ENCODE measurements around the gene HIRA. TPM values are rescaled to one million over a fixed set of nuclear protein-coding genes. Genes with fewer than 3 reads are reported as not detected.

Gene HIRA
- total RNA-seq, 5 donors from 2014 or later (not counting 1 experiment from before 2014, with no cell fraction given): 24.4 to 31.4 (median 29.2) TPM

DNA sequence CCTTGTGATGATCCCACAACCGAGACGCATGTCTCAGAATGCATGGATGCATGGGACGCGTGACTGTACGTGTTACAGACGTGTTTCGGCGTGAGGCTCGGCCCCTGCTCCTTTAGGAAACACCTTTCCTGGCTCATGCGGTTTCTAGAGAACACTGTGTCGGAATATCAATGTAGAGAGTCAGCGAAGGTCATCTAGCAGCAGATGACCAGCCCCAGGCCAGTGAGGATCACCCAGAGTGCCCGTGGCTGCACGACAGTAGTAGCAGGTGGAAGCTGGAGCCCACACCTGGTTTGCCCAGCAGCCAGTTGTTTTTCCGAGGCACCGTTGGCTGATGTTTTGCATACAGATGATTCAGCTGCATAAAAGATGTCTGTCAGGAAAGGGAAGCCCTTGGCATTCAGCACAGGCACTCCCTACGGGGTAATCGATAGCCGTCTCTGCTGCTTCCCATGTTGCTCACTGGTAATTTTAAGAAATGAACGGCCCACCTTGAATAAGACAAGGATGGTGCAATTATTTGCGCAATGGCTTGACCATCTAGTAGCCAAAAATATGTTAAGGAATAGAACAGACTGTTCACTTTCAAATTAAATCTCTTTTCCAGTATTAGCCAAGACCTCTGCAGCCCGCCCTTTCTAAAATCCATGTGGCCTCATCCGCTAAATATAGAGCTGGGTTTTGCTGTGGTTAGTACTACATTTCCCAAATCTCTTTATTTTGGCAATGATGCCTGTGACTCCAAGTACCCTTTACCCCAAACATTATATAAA lies 138.9 kb downstream of the HIRA start:
- H3K27ac ChIP-seq (ENCODE audit: low read length): no peak overlapping the region
- peaks cover 12 to 24% of the 10 kb centered on the region in 2 donors for H3K27me3 Mint-ChIP-seq
- H3K4me3 ChIP-seq (ENCODE audit: control insufficient read depth in 1 of 2, extremely low read depth in 1 of 2, low read length in 1 of 2): peak overlapping the region; percentile 68 to 84
- no peaks in the 10 kb centered on the region for H3K36me3 ChIP-seq (ENCODE audit: control insufficient read depth in 2 of 2, extremely low read depth in 1 of 2, insufficient read depth in 1 of 2, low read length in 1 of 2)
- peaks cover 14 to 27% (median 23%) of the 10 kb centered on the region in 3 donors for H3K4me1 Mint-ChIP-seq
- ChIA-PET POLR2A (interaction anchor here in 1 of 2 donors (0.6 kb wide), 1 partner anchor 910 kb away, joined by 3 read pairs; no protein-coding TSS in a partner anchor), CTCF (no interaction called here)
- peak overlapping the region in 1 of 2 donors; percentile 58 for H3K27ac Mint-ChIP-seq
- no peaks in the 10 kb centered on the region for H3K36me3 Mint-ChIP-seq
- DNase-seq (no peak), ATAC-seq (replicated peaks in 1 of 4) (no peak)
- no peaks in the 10 kb centered on the region for H3K9me3 ChIP-seq
- peak overlapping the region; percentile 83 to 89 (median 85) for H3K4me3 Mint-ChIP-seq
- H3K4me1 ChIP-seq (ENCODE audit: control insufficient read depth in 1 of 2, extremely low read depth in 1 of 2, insufficient read depth in 2 of 2, low read length in 2 of 2): peaks cover 5 to 19% of the 10 kb centered on the region in 2 experiments
- no peaks in the 10 kb centered on the region for H3K9me3 Mint-ChIP-seq
- WGBS (ENCODE audit: insufficient coverage): 66% methylated on average over 19 of the region's 23 CpGs
- H3K27me3 ChIP-seq (replicated peaks in 1 of 2; ENCODE audit: control insufficient read depth in 2 of 2, extremely low read depth in 1 of 2, insufficient read depth in 2 of 2, low read length in 1 of 2): peaks cover 0 to 25% of the 10 kb centered on the region in 2 experiments

DNA sequence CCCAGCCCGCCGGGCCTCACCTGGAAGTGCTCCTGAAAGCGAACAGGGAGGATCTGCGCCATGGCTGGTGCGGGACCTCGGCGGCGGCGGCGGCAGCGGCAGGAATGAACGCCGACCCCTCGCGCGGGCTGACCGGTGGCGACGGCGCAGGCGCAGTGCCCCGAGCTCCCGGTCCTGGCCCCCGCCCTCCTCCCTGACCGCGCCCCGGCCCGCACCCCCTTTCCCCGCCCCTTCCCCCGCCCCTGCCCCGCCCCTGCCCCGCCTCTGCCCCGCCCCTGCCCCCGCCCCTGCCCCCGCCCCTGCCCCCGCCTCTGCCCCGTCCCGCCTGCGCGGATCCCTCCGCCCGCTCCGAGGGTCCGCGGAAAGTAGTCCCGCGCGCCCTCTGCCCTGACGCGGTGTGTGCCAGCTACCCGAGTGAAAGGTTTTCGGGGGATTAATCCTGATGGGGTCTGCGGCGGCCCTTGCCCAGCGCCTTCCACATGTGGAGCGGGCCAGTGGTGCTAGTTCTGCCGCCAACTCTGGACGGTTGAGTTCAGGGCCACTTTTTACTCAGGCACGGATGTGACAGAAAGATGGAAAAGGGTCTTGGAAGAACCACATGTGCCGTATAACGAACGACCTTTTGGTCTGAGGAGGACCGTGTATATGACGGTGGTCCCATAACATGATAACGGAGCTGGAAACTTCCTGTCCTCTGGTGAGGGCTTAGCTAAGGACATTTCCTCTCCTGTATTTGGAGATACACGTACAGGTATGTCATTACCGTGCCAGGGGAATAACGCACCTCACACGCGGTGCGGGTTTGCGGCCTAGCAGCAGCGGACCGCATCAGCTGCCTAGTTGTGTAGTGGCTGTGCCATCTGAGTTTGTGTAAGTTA lies 139.7 kb downstream of the HIRA start, which contains the start of gene CLTCL1:
CLTCL1 (minus strand) TSS at position 140 of the 878 bp plus-strand sequence; CDS start at position 62, 78 bp downstream.
- ChIA-PET POLR2A (interaction anchor here in 1 of 2 donors (0.6 kb wide), 1 partner anchor 14 kb away, joined by 12 read pairs; no protein-coding TSS in a partner anchor), CTCF (interaction anchor here in 1 of 2 donors (0.6 kb wide), 1 partner anchor 42 kb away, joined by 3 read pairs; no protein-coding TSS in a partner anchor)
- Mint-ChIP-seq H3K4me1 (peaks cover 14 to 27% (median 23%) of the 10 kb centered on the region in 3 donors), H3K4me3 (peak within 1 kb of the TSS; percentile 85 to 89 (median 86)), H3K9me3 (no peaks in the 10 kb centered on the region), H3K27ac (peak within 1 kb of the TSS; percentile 19 to 58), H3K27me3 (peaks cover 19 to 30% of the 10 kb centered on the region in 2 donors), H3K36me3 (no peaks in the 10 kb centered on the region)
- peak within 1 kb of the TSS; percentile 68 to 84 for H3K4me3 ChIP-seq (ENCODE audit: control insufficient read depth in 1 of 2, extremely low read depth in 1 of 2, low read length in 1 of 2)
- peaks cover 5 to 19% of the 10 kb centered on the region in 2 experiments for H3K4me1 ChIP-seq (ENCODE audit: control insufficient read depth in 1 of 2, extremely low read depth in 1 of 2, insufficient read depth in 2 of 2, low read length in 2 of 2)
- peak; percentile 7 to 72 (median 35) for DNase-seq
- H3K36me3 ChIP-seq (ENCODE audit: control insufficient read depth in 2 of 2, extremely low read depth in 1 of 2, insufficient read depth in 1 of 2, low read length in 1 of 2): no peaks in the 10 kb centered on the region
- H3K27ac ChIP-seq (ENCODE audit: low read length): no peak within 1 kb of the TSS
- H3K9me3 ChIP-seq: no peaks in the 10 kb centered on the region
- H3K27me3 ChIP-seq (replicated peaks in 1 of 2; ENCODE audit: control insufficient read depth in 2 of 2, extremely low read depth in 1 of 2, insufficient read depth in 2 of 2, low read length in 1 of 2): peaks cover 0 to 23% of the 10 kb centered on the region in 2 experiments
- 2% methylated on average over 50 of the region's 74 CpGs for WGBS (ENCODE audit: insufficient coverage)
- peak; percentile 77 to 85 (median 79) for ATAC-seq (replicated peaks in 1 of 4)

DNA sequence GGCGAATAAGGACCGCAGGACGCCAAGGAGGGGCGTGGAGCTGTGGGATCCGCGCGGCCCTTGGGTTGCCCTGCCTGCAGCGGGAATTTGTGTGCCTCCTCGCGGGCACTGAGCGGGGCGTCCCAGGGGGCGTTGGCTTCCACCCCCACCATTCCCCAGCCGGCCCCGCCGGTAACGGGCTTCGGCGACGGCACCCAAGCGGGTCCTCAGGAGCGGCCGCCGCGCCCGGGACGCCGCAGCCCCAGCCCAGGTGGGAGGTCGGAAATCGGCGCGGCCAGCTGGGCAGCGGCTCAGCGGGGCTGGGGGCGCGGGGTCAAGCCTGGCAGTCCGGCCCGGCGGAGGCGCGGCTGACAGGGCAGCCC lies 140.3 kb downstream of the HIRA start:
- peak overlapping the region; percentile 78 to 86 (median 82) for H3K4me3 Mint-ChIP-seq
- H3K27ac Mint-ChIP-seq: no peak overlapping the region
- H3K4me1 Mint-ChIP-seq: peaks cover 14 to 27% (median 23%) of the 10 kb centered on the region in 3 donors
- H3K36me3 Mint-ChIP-seq: no peaks in the 10 kb centered on the region
- peaks cover 19 to 30% of the 10 kb centered on the region in 2 donors for H3K27me3 Mint-ChIP-seq
- ChIA-PET POLR2A (interaction anchor here in 1 of 2 donors (0.6 kb wide), 1 partner anchor 14 kb away, joined by 12 read pairs; no protein-coding TSS in a partner anchor), CTCF (interaction anchor here in 1 of 2 donors (0.6 kb wide), 1 partner anchor 41 kb away, joined by 3 read pairs; no protein-coding TSS in a partner anchor)
- H3K4me1 ChIP-seq (ENCODE audit: control insufficient read depth in 1 of 2, extremely low read depth in 1 of 2, insufficient read depth in 2 of 2, low read length in 2 of 2): peaks cover 5 to 19% of the 10 kb centered on the region in 2 experiments
- no peaks in the 10 kb centered on the region for H3K9me3 Mint-ChIP-seq
- H3K27me3 ChIP-seq (replicated peaks in 1 of 2; ENCODE audit: control insufficient read depth in 2 of 2, extremely low read depth in 1 of 2, insufficient read depth in 2 of 2, low read length in 1 of 2): peaks cover 0 to 21% of the 10 kb centered on the region in 2 experiments
- H3K4me3 ChIP-seq (ENCODE audit: control insufficient read depth in 1 of 2, extremely low read depth in 1 of 2, low read length in 1 of 2): peak overlapping the region; percentile 50 to 58
- under 1% methylated on average over 41 of the region's 41 CpGs for WGBS (ENCODE audit: insufficient coverage)
- peak; percentile 42 to 53 (median 46) for ATAC-seq (replicated peaks in 1 of 4)
- DNase-seq: peak in 16 of 35 experiments; percentile 1 to 39 (median 12)
- H3K36me3 ChIP-seq (ENCODE audit: control insufficient read depth in 2 of 2, extremely low read depth in 1 of 2, insufficient read depth in 1 of 2, low read length in 1 of 2): no peaks in the 10 kb centered on the region
- no peaks in the 10 kb centered on the region for H3K9me3 ChIP-seq
- H3K27ac ChIP-seq (ENCODE audit: low read length): no peak overlapping the region

DNA sequence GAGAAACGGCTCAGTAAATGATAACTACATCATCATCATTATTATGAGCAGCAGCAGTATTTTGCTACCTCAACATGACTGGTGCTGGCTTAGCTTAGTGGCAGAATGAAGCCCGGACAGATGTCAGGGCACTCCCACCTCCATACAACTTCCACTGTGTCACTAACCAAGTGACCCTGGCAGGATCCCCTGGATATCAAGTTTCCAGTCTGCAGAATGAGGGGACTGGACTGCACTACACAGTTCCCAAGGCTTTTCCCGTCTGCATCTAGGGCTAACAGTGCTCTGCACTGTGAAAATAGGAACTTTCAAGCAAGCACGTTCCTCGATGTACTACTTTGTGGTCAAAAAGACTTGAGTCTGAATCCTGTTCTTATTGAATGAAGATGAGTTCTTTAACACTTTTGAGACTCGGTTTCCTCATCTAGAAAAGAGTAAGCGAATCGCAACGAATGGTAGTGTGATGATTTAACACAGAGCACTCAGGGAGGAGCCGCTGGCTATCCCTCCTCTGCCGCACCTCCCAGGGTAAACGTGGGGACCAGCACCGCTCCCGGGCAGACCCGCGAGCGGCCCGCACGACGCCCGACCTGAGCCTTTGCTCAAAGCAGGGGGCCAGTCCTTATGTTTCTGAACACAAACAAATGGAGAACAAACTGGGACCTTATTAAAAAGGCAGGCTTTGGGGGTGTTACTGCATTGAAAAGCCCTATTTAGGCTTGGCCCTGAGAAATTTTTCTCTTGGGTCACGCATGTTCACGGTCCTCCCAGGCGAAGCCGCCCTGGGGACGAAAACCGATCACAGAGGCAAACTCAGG lies 140.9 kb downstream of the HIRA start:
- Mint-ChIP-seq H3K9me3 (no peaks in the 10 kb centered on the region), H3K27me3 (peaks cover 15 to 30% of the 10 kb centered on the region in 2 donors), H3K4me1 (peaks cover 14 to 27% (median 23%) of the 10 kb centered on the region in 3 donors), H3K4me3 (peak overlapping the region; percentile 78 to 86 (median 82)), H3K36me3 (no peaks in the 10 kb centered on the region), H3K27ac (no peak overlapping the region)
- Histone ChIP-seq H3K36me3 (ENCODE audit: control insufficient read depth in 2 of 2, extremely low read depth in 1 of 2, insufficient read depth in 1 of 2, low read length in 1 of 2) (no peaks in the 10 kb centered on the region), H3K4me1 (ENCODE audit: control insufficient read depth in 1 of 2, extremely low read depth in 1 of 2, insufficient read depth in 2 of 2, low read length in 2 of 2) (peaks cover 5 to 19% of the 10 kb centered on the region in 2 experiments), H3K27ac (ENCODE audit: low read length) (no peak overlapping the region), H3K4me3 (ENCODE audit: control insufficient read depth in 1 of 2, extremely low read depth in 1 of 2, low read length in 1 of 2) (peak overlapping the region; percentile 50 to 58), H3K27me3 (replicated peaks in 1 of 2; ENCODE audit: control insufficient read depth in 2 of 2, extremely low read depth in 1 of 2, insufficient read depth in 2 of 2, low read length in 1 of 2) (peaks cover 0 to 21% of the 10 kb centered on the region in 2 experiments), H3K9me3 (no peaks in the 10 kb centered on the region)
- ATAC-seq (replicated peaks in 1 of 4) (peak in 2 of 4 experiments; percentile 3 to 17), DNase-seq (peak in 4 of 35 experiments; percentile 1 to 19 (median 6))
- WGBS (ENCODE audit: insufficient coverage): 17% methylated on average over 24 of the region's 27 CpGs
- POLR2A ChIA-PET: no interaction called here
- CTCF ChIA-PET: no interaction called here

DNA sequence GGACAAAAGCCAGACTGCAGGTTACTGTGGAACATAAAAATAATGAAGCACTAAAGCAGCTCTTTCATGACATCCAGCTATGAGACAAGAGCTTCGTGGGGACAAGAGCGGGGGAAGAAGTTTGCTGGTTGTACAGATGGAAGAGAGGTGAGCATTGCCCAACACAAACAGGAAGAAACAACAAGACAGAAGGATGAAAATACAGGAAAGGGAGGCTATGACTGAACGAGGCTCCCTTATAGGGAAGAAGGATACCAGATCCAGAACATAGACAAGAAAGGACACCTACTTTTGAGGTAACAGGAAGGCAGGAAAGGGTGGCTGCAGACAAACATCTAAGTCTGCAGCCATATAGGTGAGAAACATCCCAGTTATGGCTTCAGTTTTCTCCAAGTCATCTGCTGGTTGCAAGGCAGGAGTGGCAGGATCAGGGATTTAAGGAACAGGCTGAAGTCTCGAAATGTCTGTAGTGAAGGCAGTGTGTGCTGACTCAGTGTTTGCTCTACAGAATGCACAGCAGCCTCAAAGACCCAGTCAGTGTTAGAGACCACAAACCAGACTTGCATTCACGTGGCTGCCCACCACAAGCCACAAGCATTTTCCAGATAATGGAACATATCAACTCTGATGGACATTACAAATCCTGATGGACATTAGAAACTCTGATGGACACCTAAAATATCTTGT lies 141.9 kb downstream of the HIRA start:
- Mint-ChIP-seq H3K4me3 (peak overlapping the region in 1 of 3 donors; percentile 78), H3K27me3 (peaks cover 15 to 30% of the 10 kb centered on the region in 2 donors), H3K9me3 (no peaks in the 10 kb centered on the region), H3K36me3 (no peaks in the 10 kb centered on the region), H3K4me1 (peaks cover 14 to 27% (median 23%) of the 10 kb centered on the region in 3 donors), H3K27ac (no peak overlapping the region)
- no peaks in the 10 kb centered on the region for H3K9me3 ChIP-seq
- H3K4me1 ChIP-seq (ENCODE audit: control insufficient read depth in 1 of 2, extremely low read depth in 1 of 2, insufficient read depth in 2 of 2, low read length in 2 of 2): peaks cover 5 to 19% of the 10 kb centered on the region in 2 experiments
- H3K4me3 ChIP-seq (ENCODE audit: control insufficient read depth in 1 of 2, extremely low read depth in 1 of 2, low read length in 1 of 2): no peak overlapping the region
- CTCF ChIA-PET: no interaction called here
- H3K36me3 ChIP-seq (ENCODE audit: control insufficient read depth in 2 of 2, extremely low read depth in 1 of 2, insufficient read depth in 1 of 2, low read length in 1 of 2): no peaks in the 10 kb centered on the region
- DNase-seq (peak in 1 of 35 experiments; percentile 33), ATAC-seq (replicated peaks in 1 of 4) (no peak)
- POLR2A ChIA-PET: no interaction called here
- H3K27ac ChIP-seq (ENCODE audit: low read length): no peak overlapping the region
- peaks cover 0 to 19% of the 10 kb centered on the region in 2 experiments for H3K27me3 ChIP-seq (replicated peaks in 1 of 2; ENCODE audit: control insufficient read depth in 2 of 2, extremely low read depth in 1 of 2, insufficient read depth in 2 of 2, low read length in 1 of 2)
- WGBS (ENCODE audit: insufficient coverage): 0% methylated on average over 1 of the region's 5 CpGs
